K562 (cell line): ENCODE data around the gene CAMK2D. TPM values are rescaled to one million over a fixed set of nuclear protein-coding genes. Genes with fewer than 3 reads are reported as not detected.

Source experiments
- ATAC-seq: fragments of 200-7000 bp; cut with Tn5 transposase; 3 replicates; pipeline ENCODE4 v1.9.1; 2020; ENCODE audit warnings: moderate library complexity
- BruUV-seq: library from RNA; stranded (reverse); fragments of 400-500 nt; replicated peaks from 2 replicates; lab custom pipeline; 2021; lab: Mats Ljungman, UMichigan
- CTCF ChIA-PET: fragments of 300-600 bp; formaldehyde crosslinking; extraction: SDS; loops from one replicate; lab custom pipeline; 2021; ENCODE audit warnings: low intra/inter-chr PET ratio; lab: Yijun Ruan, JAX
- POLR2A ChIA-PET: fragments of 300-600, 350-650 bp; sonication (Branson Sonifier 250); formaldehyde crosslinking; extraction: SDS; loops from one replicate; lab custom pipeline; 2021; ENCODE audit warnings: antibody characterized with exemption, inconsistent platforms; lab: Yijun Ruan, JAX
- DNase-seq, 4 experiments: peaks; one replicate each; pipeline versions ENCODE4 v3.0.0 to v3.0.0-alpha.2; 2011 to 2018; ENCODE audit warnings: low spot score in 3 of 4, mixed read lengths in 3 of 4; ENCODE audit errors: extremely low read depth in 1 of 4
- FAIRE-seq: peaks from 2 replicates; lab custom pipeline; 2011; peaks lifted over from hg19 to GRCh38; lab: Jason Lieb, UNC
- H2AFZ ChIP-seq: 2 replicates; pipeline ENCODE4 v1.6.0; 2011; ENCODE audit warnings: low read depth, low read length, control low read depth, inconsistent platforms
- H3K27ac ChIP-seq: fragments of 200-600 bp; 3 replicates; pipeline ENCODE4 v1.8.0; 2011; ENCODE audit warnings: low read depth, mild to moderate bottlenecking, control low read depth, inconsistent platforms, low read length, moderate library complexity, mixed read lengths; ENCODE audit errors: extremely low read depth
- H3K27me3 ChIP-seq, 2 experiments: fragments of 300-600 bp in 1 of 2; 2 replicates in 1 of 2; 3 replicates in 1 of 2; pipeline versions ENCODE4 v1.6.0 to v1.8.0; 2011; ENCODE audit warnings: inconsistent platforms in 2 of 2, low read length in 2 of 2, mild to moderate bottlenecking in 1 of 2, mixed read lengths in 1 of 2, moderate library complexity in 1 of 2; ENCODE audit not compliant: control insufficient read depth in 2 of 2, insufficient read depth in 2 of 2
- H3K36me3 ChIP-seq: fragments of 300-600 bp; 3 replicates; pipeline ENCODE4 v1.8.0; 2011; ENCODE audit warnings: mild to moderate bottlenecking, low read length, inconsistent platforms; ENCODE audit not compliant: control insufficient read depth, insufficient read depth
- H3K4me1 ChIP-seq, 2 experiments: fragments of 200-600 bp in 1 of 2; replicated peaks in 1 of 2; 2 replicates in 1 of 2; 3 replicates in 1 of 2; pipeline versions ENCODE4 v1.5.1 to v1.8.0; 2011; ENCODE audit warnings: inconsistent platforms in 2 of 2, low read length in 2 of 2, mild to moderate bottlenecking in 1 of 2, mixed read lengths in 1 of 2, moderate library complexity in 1 of 2; ENCODE audit not compliant: control insufficient read depth in 2 of 2, insufficient read depth in 2 of 2
- H3K4me2 ChIP-seq: 2 replicates; pipeline ENCODE4 v1.6.1; 2011; ENCODE audit warnings: low read length, control low read depth, inconsistent platforms, mixed read lengths; ENCODE audit not compliant: insufficient read depth
- H3K4me3 ChIP-seq: fragments of 200-600 bp; sonication (generic), shearing (Covaris generic); 2 replicates; pipeline ENCODE4 v1.5.1; 2016; ENCODE audit warnings: control low read depth, inconsistent platforms
- H3K79me2 ChIP-seq: fragments of 200-600 bp; 3 replicates; pipeline ENCODE4 v1.8.0; 2011; ENCODE audit warnings: low read length, inconsistent platforms; ENCODE audit not compliant: control insufficient read depth, insufficient read depth
- H3K9ac ChIP-seq, 2 experiments: 2 replicates each; pipeline versions ENCODE4 v1.6.0 to v1.6.1; 2011; ENCODE audit warnings: low read depth in 2 of 2, low read length in 2 of 2, control low read depth in 1 of 2, inconsistent platforms in 1 of 2, mild to moderate bottlenecking in 1 of 2, mixed read lengths in 1 of 2; ENCODE audit not compliant: insufficient read depth in 1 of 2
- H3K9me1 ChIP-seq: one replicate; pipeline ENCODE4 v1.6.0; 2011; ENCODE audit warnings: inconsistent platforms, mild to moderate bottlenecking, low read length, moderate library complexity; ENCODE audit not compliant: control insufficient read depth, insufficient read depth
- H3K9me3 ChIP-seq: replicated peaks from 2 replicates; pipeline ENCODE4 v1.5.1; 2011; ENCODE audit warnings: low read depth, low read length, inconsistent platforms; ENCODE audit not compliant: control insufficient read depth, insufficient read depth
- H4K20me1 ChIP-seq: replicated peaks from 2 replicates; pipeline ENCODE4 v1.6.1; 2011; ENCODE audit warnings: low read length, inconsistent platforms, mixed read lengths; ENCODE audit not compliant: control insufficient read depth, insufficient read depth
- ADNP ChIP-seq: fragments of 200-800 bp; sonication (Bioruptor generic); IDR thresholded peaks from 2 replicates; pipeline ENCODE4 v1.6.1; 2016; ENCODE audit warnings: missing genetic modification characterization, missing compliant biosample characterization
- ARID2 ChIP-seq: fragments of 450-650 bp; IDR thresholded peaks from 2 replicates; pipeline ENCODE4 v1.6.1; 2017; ENCODE audit warnings: antibody characterized with exemption, mild to moderate bottlenecking
- ATF7 ChIP-seq: fragments of 450-650 bp; IDR thresholded peaks from 2 replicates; pipeline ENCODE4 v1.7.1; 2014; ENCODE audit warnings: mild to moderate bottlenecking, moderate library complexity
- CBFA2T3 ChIP-seq: fragments of 450-650 bp; IDR thresholded peaks from 2 replicates; pipeline ENCODE4 v1.6.1; 2017
- CHD1 ChIP-seq: fragments of 200-600 bp; sonication (generic); IDR thresholded peaks from one replicate; pipeline ENCODE4 v1.6.1; 2012; ENCODE audit warnings: mild to moderate bottlenecking, moderate library complexity, low read length, inconsistent platforms
- EZH2 ChIP-seq: IDR thresholded peaks from 2 replicates; pipeline ENCODE4 v1.6.1; 2012; ENCODE audit warnings: low read depth, mild to moderate bottlenecking, inconsistent platforms, low read length, borderline replicate concordance
- FOXJ2 ChIP-seq: fragments of 200-800 bp; sonication (Bioruptor generic); IDR thresholded peaks from 2 replicates; pipeline ENCODE4 v1.6.1; 2016; ENCODE audit warnings: missing genetic modification characterization, missing compliant biosample characterization
- HNRNPK ChIP-seq: fragments of 200-400 bp; formaldehyde crosslinking; IDR thresholded peaks from one replicate; pipeline ENCODE4 v1.6.1; 2018; ENCODE audit warnings: mild to moderate bottlenecking, low read depth, low read length; ENCODE audit not compliant: poor library complexity, severe bottlenecking
- KLF13 ChIP-seq: fragments of 450-650 bp; IDR thresholded peaks from 2 replicates; pipeline ENCODE4 v1.6.1; 2016; ENCODE audit warnings: missing genetic modification characterization, low read depth, mild to moderate bottlenecking, missing compliant biosample characterization, moderate library complexity, borderline replicate concordance
- MCM7 ChIP-seq, 2 experiments: fragments of 450-650 bp; IDR thresholded peaks; 2 replicates each; pipeline ENCODE4 v1.6.1; 2016 to 2018
- MEF2A ChIP-seq: IDR thresholded peaks from 2 replicates; pipeline ENCODE4 v1.6.1; 2011; ENCODE audit warnings: low read depth, mild to moderate bottlenecking, low read length, moderate library complexity; ENCODE audit not compliant: control insufficient read depth
- RBFOX2 ChIP-seq: fragments of 200-400 bp; formaldehyde crosslinking; IDR thresholded peaks from 2 replicates; pipeline ENCODE4 v1.6.1; 2017; ENCODE audit warnings: low read depth, mild to moderate bottlenecking, low read length, moderate library complexity
- SPI1 ChIP-seq: IDR thresholded peaks from 2 replicates; pipeline ENCODE4 v1.6.1; 2011; ENCODE audit warnings: low read depth, low read length, control low read depth, borderline replicate concordance
- SREBF1 ChIP-seq: fragments of 150-350 bp; IDR thresholded peaks from 2 replicates; pipeline ENCODE4 v1.6.1; 2014; ENCODE audit warnings: antibody characterized with exemption, low read depth, low read length, borderline replicate concordance
- TCF3 ChIP-seq: sonication (generic); formaldehyde crosslinking; IDR thresholded peaks from 2 replicates; pipeline ENCODE4 v1.4.0; 2020; ENCODE audit warnings: mild to moderate bottlenecking, missing genetic modification reagents
- TEAD4 ChIP-seq, 2 experiments: sonication (generic) in 1 of 2; formaldehyde crosslinking in 1 of 2; IDR thresholded peaks; 2 replicates each; pipeline versions ENCODE4 v1.6.1 to v1.8.0; 2012 to 2022; ENCODE audit warnings: borderline replicate concordance in 1 of 2, inconsistent platforms in 1 of 2, low read length in 1 of 2, mild to moderate bottlenecking in 1 of 2, missing genetic modification reagents in 1 of 2
- XRCC4 ChIP-seq: IDR thresholded peaks from one replicate; pipeline ENCODE4 v1.6.1; 2011; ENCODE audit not compliant: insufficient read depth, insufficient read length; ENCODE audit errors: extremely low read depth
- in situ Hi-C: fragments of 300-500 bp; cut with MboI; formaldehyde crosslinking; loops from 4 replicates; pipeline ENCODE4 v1.15.0; 2018; ENCODE audit warnings: inconsistent platforms, mixed read lengths
- intact Hi-C: fragments of 100-400 bp; cut with micrococcal nuclease; formaldehyde crosslinking; loops from 2 replicates; pipeline ENCODE4 v1.14.2; 2022
- polyA plus RNA-seq, 8 experiments: library from polyadenylated mRNA; depleted of rRNA in 4 of 8; stranded (reverse) in 5 of 8; unstranded in 3 of 8; fragments of >200 nt; fragmentation: Nextera tagmentation in 2 of 8; fragmentation: Illumina TruSeq in 1 of 8; extraction: Ambion mirVana in 2 of 8; extraction: Trizol in 1 of 8; gene quantifications; 2 replicates each; pipeline versions ENCODE4 v1.2.1 to v1.2.3, GENCODE V29; 2011 to 2014; ENCODE audit warnings: inconsistent platforms in 1 of 8, missing spikeins in 1 of 8
- total RNA-seq, 7 experiments: library from RNA; depleted of rRNA in 6 of 7; stranded (reverse); fragments of >200 nt in 6 of 7; fragmentation: Illumina TruSeq in 2 of 7; extraction: Trizol in 2 of 7; gene quantifications; 2 replicates each; pipeline versions ENCODE4 v1.2.1 to v1.2.3, GENCODE V29; 2011 to 2021; ENCODE audit warnings: low replicate concordance in 1 of 7
- TF ChIP-seq, protein P1 (sequence below): fragments of 250-450 bp; sonication (Bioruptor Pico); IDR thresholded peaks from 2 replicates; pipeline ENCODE4 v1.8.0; 2021; ENCODE audit warnings: borderline replicate concordance, mild to moderate bottlenecking, moderate library complexity; ENCODE audit not compliant: poor library complexity, severe bottlenecking
- TF ChIP-seq, protein P2 (sequence below), 2 experiments: fragments of 450-650 bp in 1 of 2; sonication (generic) in 1 of 2; formaldehyde crosslinking in 1 of 2; IDR thresholded peaks in 1 of 2; conservative IDR thresholded peaks in 1 of 2; 2 replicates each; pipeline versions ENCODE4 v1.6.1 to v1.8.1; 2016 to 2023; ENCODE audit warnings: mild to moderate bottlenecking in 2 of 2, moderate library complexity in 2 of 2, inconsistent platforms in 1 of 2, missing genetic modification reagents in 1 of 2
- TF ChIP-seq, protein P3 (sequence below): fragments of 250-450 bp; sonication (Bioruptor Pico); IDR thresholded peaks from 2 replicates; pipeline ENCODE4 v1.8.0; 2022; ENCODE audit warnings: inconsistent platforms, mild to moderate bottlenecking, moderate library complexity, borderline replicate concordance

CAMK2D gene
- total and polyA plus RNA-seq, 9 of the 15 experiments (the other 6 are each of a cell fraction or from before 2014, with no cell fraction given): 0.01 to 0.33 (median 0.04) TPM; not detected in 2

DNA sequence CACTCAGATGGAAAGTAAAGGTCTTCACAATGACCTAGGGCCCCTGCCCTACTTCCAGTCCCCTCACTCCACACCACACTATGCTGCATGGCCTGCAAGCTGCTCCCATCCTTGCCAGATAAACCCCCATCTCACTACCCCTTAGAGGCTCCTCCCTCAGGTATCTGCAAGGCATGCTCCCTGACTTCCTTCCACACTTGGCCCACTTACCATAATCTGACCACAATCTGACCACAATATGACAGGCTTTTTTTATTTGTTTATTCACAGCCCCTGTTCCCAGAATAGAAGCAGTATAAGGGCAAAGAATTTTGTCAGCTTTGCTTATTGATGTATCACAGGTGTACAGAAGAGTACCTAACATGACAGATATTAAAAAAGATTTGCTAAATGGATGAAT is 124.7 kb downstream of the CAMK2D start:
- in situ Hi-C loops (no loop called here), intact Hi-C loops (no loop called here)
- BruUV-seq: no TSS peak
- H3K27me3 ChIP-seq: no peaks in the 10 kb centered on the region; a peak in 1 of 5 replicates
- FAIRE-seq: no peak
- no peak overlapping the region for H3K27ac ChIP-seq
- no peaks in the 10 kb centered on the region for H3K4me1 ChIP-seq
- no peak overlapping the region for H3K4me3 ChIP-seq
- 0 out of 3 replicates have a peak, but pooled peaks have one; percentile 36 for ATAC-seq
- no peak overlapping the region for H2AFZ ChIP-seq
- H3K79me2 ChIP-seq: no peaks in the 10 kb centered on the region
- H4K20me1 ChIP-seq: no peaks in the 10 kb centered on the region
- no peaks in the 10 kb centered on the region for H3K36me3 ChIP-seq
- no peaks in the 10 kb centered on the region for H3K9me3 ChIP-seq
- no peak overlapping the region for H3K4me2 ChIP-seq
- ChIA-PET POLR2A (no interaction called here), CTCF (no interaction called here)
- no peaks in the 10 kb centered on the region for H3K9me1 ChIP-seq
- DNase-seq: peak; percentile 16 to 22 (median 20)
- H3K9ac ChIP-seq: no peak overlapping the region
- TF ChIP-seq, protein P1, sequence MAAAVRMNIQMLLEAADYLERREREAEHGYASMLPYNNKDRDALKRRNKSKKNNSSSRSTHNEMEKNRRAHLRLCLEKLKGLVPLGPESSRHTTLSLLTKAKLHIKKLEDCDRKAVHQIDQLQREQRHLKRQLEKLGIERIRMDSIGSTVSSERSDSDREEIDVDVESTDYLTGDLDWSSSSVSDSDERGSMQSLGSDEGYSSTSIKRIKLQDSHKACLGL (CRISPR knock-in tag): no peak
- TF ChIP-seq SREBF1 (no peak), MCM7 (IDR thresholded peaks at IDR 0.05) (no peak), HNRNPK (no peak), RBFOX2 (no peak), ARID2 (no peak), SPI1 (0 out of 2 replicates have a peak, but pooled peaks have one; percentile 10), TEAD4 (IDR thresholded peaks at IDR 0.05; ENCODE audit: low read length) (0 out of 2 replicates have a peak, but pooled peaks have one; percentile 17), TEAD4 (CRISPR knock-in tag; IDR thresholded peaks at IDR 0.05; ENCODE audit: borderline replicate concordance) (no peak), FOXJ2 (tag) (no peak), ADNP (tag) (no peak), MEF2A (peak; percentile 37; the same call in 1 of the 2 replicates), XRCC4 (no peak), KLF13 (tag) (no peak), EZH2 (no peak), TCF3 (CRISPR knock-in tag) (no peak), CBFA2T3 (peak; percentile 33), ATF7 (no peak), CHD1 (no peak)
- TF ChIP-seq, protein P2, sequence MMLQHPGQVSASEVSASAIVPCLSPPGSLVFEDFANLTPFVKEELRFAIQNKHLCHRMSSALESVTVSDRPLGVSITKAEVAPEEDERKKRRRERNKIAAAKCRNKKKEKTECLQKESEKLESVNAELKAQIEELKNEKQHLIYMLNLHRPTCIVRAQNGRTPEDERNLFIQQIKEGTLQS (IDR thresholded peaks at IDR 0.05): no peak
- TF ChIP-seq, protein P2 (CRISPR knock-in tag; conservative IDR thresholded peaks at IDR 0.05): no peak
- TF ChIP-seq, protein P3, sequence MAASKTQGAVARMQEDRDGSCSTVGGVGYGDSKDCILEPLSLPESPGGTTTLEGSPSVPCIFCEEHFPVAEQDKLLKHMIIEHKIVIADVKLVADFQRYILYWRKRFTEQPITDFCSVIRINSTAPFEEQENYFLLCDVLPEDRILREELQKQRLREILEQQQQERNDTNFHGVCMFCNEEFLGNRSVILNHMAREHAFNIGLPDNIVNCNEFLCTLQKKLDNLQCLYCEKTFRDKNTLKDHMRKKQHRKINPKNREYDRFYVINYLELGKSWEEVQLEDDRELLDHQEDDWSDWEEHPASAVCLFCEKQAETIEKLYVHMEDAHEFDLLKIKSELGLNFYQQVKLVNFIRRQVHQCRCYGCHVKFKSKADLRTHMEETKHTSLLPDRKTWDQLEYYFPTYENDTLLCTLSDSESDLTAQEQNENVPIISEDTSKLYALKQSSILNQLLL (CRISPR knock-in tag): no peak
